ENCODE results near the gene ASB13.
"Not testable (repeated sequence)": the region's sequence is repeated elsewhere in the genome, so short reads cannot be mapped to it uniquely, and the experiment has no call there.

ASB13 gene

DNA sequence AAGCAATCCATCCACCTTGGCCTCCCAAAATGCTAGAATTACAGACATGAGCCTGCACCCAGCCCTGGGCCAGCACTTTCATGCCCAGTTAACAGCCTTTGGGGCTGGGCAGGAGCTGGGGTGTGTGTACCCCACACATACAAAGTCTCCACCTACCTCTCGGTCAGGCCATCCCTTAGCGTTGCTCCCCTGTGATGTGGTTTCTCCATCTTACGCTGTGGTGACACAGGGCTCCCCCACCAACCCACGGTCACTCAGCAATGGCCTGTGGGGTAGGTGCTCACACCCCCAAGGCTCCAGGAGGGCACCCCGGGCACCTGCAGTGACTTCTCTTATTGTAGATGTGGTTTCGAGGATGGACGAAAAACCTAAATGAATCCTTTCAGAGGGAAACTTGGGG lies 58.8 kb downstream of the ASB13 start:
- no peak for DNase-seq (ENCODE audit: low read depth in 2 of 2)

DNA sequence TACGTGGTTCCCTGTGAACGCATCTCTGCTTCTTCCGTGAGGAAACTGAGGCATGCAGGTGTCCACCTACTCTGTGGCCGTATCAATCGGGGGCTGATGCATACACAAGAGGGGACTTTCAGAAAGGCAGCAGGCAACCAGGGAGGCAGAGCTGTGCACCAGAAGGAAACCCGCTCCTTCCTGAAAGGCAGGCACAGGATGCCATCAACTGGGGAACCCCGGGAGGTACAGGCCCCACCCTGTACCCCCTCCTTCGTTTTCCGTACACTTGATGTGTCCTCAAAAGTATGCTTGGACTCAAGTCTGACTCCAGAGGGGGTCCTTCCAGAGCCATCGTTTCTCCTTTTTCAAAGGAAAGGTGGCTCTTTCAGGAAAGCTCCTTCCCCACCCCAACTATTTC lies 59.5 kb downstream of the ASB13 start:
- no peak for DNase-seq (ENCODE audit: low read depth in 2 of 2)

DNA sequence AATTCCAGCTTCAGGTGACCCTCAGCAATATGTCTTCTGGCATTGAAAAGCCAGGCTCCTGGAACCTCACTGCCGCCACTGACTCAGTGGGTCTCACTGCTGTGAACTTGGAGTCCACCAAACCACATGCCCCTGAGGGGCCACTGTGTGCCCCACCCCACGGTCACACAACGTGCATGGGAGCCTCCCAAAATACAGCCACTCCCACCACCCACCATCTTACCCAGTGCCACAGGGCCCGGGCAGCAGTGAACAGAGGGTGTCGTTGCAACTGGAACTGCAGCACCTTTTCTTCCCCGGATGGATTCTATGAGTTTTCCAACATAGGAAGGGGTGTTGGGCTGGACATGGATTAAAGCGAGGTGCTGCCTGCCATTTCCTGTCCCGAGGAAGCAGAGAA lies 60.1 kb downstream of the ASB13 start:
- DNase-seq (ENCODE audit: low read depth in 2 of 2) = no peak

DNA sequence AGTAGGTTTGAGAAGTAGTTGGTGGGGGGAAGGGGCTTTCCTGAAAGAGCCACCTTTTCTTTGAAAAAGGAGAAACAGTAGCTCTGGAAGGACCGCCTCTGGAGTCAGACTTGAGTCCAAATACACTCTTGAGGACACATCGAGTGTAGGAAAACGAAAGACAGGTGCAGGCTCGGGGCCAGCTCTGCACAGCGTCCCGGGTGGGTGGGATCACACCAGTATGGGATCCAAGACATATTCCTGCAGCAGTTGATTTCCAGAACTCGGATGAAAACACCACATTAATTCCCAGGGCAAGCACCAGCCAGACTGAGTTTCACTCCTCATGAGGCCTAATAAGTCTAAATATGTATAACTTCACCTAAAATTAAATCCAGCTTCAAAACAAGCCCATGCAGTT lies 61.4 kb downstream of the ASB13 start:
- no peak for DNase-seq (ENCODE audit: low read depth in 2 of 2)

DNA sequence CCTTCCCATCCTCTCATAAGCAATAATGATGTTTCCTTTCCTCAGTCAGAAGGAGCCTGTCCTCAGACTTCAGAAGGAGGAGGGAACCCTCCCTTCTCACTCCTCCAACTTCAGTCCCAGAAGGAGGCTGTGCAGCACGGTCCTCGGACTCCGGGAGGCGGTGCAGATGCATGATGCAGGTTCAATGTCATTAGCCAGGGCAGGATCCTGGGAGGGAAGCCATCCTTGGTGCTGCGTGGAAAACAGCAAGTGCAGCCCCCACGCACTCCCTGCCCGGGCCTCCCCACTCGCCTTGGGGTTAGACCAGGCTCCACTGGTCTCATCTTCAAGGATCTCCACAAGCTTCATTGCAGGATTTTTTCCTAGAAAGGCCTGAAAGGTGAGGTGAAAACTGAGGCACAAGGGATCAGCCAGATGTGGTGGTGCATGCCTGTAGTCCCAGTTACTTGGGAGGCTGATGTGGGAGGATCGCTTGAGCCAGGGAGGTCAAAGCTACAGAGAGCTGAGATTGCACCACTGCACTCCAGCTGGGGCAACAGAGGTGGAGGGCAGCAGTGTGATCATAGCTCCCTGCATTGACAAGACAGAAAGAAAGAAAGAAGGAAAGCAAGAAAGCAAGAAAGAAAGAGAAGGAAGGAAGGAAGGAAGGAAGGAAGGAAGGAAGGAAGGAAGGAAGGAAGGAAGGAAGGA lies 62.0 kb downstream of the ASB13 start:
- no peak for DNase-seq (ENCODE audit: low read depth in 2 of 2)

DNA sequence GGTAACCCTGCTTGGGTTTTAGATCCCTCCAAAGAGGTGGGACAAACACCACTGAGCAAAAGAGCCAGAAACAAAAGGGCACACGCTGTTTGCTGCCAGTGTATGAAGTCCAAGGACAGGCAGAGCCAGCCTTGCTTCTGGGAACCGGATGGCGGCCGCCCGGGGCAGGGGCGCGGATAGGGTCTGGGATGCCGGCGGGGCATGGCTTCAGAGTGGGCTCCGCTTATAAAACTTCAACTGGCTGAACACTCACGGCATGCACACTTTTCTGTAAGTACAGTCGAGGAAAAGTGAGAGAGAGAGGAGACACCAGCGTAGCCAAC lies 62.6 kb downstream of the ASB13 start:
- no peak for DNase-seq (ENCODE audit: low read depth in 2 of 2)

DNA sequence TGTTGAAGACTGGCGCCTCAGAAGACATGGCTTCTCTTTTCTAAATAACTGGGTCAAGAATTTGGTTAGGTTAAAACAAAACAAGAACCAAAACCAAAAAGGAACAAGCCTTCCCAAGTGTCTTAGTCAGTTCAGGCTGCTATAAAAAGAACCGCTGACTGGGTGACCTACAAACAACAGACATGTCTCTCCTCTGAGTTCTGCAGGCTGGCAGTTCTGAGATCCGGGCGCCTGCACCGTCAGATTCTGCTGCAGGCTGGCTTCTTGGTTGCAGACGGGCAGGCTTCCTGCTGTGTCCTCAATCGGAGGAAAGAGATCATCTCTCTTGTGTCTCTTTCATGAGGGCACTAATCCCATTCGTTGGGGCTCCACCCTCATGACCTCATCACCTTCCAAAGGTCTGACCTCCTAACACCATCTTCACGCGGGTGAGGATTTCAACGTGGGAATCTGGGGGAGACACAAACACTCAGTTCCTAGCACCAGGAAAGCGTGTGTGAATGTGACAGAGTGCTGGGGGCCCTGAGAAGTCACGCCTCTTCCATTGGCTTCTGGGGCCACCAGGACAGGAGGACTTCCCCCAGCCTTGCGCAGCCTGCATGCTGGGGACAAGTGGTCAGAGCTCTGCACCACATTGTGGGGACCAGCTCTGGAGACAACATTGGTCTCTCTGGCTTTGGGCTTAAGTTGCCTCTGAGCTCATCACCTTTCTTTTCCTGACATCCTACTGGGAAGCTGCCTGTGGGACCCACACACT lies 63.1 kb downstream of the ASB13 start:
- no peak for DNase-seq (ENCODE audit: low read depth in 2 of 2)

DNA sequence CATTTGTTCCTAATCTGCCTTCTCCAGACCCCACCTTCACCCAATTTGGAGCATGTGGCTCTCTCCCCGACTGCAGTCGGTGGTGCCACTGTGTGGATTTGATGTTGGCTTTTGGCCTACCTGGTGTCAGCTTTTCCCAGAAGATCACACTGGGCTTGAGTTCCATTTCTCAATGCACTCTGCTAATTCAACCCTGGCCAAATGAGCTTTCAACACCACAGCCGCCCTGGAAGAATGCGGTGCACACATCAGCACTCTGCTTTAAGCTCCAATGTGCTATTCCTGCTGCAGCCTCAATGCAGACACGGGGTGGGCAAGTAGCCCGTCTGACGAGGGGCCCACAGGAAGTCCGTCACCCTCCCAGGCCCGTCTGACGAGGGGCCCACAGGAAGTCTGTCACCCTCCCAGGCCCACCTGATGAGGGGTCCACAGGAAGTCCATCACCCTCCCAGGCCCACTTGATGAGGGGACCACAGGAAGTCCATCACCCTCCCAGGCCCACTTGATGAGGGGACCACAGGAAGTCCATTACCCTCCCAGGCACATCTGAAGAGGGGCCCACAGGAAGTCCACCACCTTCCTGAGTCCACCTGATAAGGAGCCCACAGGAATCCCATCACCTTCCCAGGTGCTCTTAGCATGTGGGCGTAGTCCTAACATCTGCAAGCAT lies 64.4 kb downstream of the ASB13 start:
- no peak for DNase-seq (ENCODE audit: low read depth in 2 of 2)

DNA sequence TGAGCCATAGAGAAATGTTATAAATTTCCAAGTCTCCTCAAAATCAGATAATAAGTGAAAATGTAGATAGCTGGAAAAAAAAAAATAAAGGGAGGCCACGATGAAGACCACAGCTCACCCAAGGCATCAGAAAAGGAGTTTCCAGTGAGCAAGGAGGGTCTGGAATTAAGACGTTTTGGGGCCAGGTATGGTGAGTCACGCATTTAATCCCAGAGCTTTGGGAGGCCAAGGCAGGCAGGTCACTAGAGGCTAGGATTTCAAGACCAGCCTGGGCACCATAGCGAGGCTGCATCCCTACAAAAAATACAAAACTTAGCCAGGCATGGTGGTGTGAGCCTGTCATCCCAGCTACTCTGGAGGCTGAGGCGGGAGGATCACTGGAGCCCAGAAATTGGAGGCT lies 65.5 kb downstream of the ASB13 start:
- no peak for DNase-seq (ENCODE audit: low read depth in 2 of 2)

DNA sequence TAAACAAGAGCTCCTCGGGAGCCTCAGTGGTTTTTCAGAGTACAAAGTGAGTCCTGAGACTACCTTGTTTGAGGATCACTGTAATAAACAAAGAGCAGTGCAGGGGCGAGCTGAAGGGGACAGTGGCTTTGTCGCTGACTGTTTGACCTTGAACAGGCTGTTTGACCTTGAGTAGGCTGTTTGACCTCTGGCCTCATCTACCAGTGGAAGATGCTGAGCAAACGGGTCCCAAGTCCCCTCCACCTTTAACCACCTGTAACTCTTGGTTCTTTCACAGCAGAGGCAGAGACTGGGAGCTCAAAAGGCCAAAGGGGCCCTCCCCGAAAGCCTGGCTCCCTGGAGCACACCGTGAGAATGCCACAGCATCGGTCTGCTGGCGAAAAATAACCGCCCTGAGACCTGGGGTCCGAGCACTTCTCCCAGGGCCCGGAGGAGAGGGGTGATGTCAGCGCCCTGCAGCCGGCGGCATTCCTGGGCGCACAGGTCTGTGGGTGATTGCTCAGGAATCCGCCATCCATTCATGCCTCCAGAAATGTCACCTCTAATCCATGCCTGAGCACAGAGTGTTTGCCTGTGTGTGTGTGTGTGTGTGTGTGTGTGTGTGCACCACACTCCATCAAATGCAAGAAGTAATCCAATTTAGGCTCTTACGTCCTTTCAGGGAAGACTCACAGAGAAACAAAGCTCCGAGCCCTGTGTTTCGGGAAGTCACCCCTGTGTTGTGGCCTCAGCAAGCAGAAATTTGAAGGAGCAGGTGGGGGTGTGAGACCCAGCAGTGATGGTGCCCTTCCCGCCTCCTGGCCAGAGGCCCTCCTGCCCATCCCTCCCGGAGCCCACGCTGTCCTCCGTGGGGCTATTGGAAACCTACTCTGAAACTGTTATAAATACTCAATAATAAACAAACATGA lies 66.5 kb downstream of the ASB13 start:
- no peak for DNase-seq (ENCODE audit: low read depth in 2 of 2)

DNA sequence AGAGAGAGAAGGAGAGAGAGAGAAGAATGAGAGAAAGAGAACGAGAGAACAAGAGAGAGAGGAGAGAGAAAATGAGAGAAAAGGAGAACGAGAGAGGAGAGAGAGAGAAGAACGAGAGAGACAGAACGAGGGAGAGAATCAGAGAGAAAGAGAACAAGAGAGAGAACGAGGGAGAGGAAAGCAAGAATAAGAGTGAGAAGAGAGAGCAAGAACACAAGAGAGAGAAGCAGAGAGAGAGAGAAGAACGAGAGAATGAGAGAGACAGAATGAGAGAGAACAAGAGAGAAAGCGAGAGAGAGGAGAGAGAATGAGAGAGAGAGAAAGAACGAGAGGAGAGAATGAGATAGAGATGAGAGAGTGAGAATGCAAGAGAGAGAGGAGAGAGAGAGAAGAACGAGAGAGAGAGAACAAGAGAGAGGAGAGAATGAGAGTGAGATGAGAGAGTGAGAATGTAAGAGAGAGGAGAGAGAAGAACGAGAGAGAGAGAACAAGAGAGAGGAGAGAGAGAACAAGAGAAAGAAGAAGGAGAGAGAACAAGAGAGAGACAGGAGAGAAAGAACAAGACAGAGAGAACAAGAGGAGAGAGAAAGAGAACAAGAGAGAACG lies 68.2 kb downstream of the ASB13 start:
- DNase-seq (ENCODE audit: low read depth in 2 of 2) = no peak

DNA sequence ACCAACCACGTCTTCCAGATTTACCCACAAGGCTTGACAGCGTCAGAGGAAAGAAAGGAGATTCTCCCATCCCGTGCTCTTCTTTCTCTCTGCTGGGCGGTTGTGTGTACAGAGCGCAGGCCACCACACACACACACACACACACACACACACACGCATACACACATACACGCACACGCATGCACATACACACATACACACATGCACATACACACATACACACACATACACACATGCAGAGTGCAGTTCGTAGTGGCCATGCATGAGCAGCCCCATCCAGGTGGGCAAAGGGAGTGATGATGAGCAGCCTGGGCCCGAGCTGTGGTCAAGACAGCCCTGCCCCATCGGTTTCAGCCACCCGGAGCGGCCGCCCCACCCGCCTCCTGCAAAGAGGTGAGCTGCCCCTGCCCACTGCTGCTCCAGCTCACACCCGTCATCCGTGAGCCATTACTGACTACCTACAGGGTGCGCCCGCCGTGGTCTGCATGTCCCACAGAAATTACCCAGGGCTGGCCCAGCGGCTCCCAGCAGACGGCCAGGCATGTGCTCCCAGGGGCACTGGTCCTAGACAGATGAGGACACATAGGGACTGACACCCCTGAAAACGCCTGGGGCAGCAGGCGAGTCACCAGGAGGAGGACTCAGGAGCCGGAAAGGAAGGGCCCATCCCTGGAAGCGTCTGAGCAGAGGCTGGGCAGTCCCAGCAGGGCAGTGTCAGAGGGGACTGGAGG lies 69.6 kb downstream of the ASB13 start:
- DNase-seq (ENCODE audit: low read depth in 2 of 2) = no peak

DNA sequence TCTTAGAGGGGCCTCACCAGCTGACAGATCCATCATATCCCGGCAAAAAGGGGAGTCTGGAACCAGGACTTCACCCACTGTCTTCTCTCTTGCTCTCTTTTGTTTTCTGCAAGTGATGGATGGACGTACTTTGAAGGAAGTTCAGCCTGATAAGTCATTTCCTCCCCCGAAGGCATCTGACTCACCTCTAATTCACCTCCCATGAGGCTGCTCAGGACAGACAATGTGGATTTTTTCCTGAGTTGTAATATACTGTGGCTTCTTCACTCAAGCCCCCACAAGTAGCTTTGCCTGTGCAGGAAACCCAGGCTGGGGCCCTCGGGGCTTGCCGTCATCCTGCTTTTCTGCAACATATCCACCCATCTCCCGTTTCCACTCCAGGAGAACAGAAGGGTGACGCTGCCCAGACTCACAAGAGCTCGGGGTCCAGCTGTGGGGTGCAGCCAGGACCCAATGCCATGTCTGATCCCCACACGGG lies 70.4 kb downstream of the ASB13 start:
- no peak for DNase-seq (ENCODE audit: low read depth in 2 of 2)

DNA sequence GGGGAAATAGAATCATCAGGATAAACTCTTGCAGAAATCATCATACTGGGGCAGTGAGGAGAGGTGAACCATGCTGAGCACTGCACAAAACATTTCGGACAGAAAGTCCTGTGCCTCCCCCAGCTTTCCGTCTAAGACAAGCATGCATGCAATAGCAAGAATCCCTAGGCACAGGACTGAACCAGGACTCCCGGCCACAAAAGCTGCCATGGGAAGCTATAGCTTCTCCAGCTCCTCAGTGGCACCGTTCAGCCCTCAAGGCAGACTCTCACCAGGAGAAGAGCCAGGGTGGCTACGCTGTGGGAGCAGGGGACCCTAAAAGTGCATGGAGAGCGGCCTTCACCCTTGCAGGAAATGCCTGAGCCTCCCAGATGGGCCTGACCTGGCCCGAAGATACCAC lies 70.8 kb downstream of the ASB13 start:
- DNase-seq (ENCODE audit: low read depth in 2 of 2) = no peak

DNA sequence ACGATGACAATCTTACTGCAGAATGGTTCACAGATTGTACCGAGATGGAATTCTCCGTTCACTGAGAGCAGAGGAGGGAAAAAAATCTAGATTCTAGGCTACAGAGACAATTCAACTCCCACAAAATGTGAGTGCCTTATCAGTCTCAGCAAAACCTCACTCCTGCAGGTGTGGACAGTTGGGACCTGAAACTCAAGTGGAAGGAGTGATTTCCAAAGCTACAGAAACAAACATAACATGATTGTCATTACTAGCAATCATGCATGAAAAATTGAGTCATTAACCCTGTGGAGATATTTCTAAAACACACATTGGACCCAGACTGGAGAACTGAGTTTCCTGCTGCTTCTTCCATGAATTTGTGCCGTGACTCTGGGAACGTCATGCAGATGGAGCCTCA lies 71.3 kb downstream of the ASB13 start:
- no peak for DNase-seq (ENCODE audit: low read depth in 2 of 2)

DNA sequence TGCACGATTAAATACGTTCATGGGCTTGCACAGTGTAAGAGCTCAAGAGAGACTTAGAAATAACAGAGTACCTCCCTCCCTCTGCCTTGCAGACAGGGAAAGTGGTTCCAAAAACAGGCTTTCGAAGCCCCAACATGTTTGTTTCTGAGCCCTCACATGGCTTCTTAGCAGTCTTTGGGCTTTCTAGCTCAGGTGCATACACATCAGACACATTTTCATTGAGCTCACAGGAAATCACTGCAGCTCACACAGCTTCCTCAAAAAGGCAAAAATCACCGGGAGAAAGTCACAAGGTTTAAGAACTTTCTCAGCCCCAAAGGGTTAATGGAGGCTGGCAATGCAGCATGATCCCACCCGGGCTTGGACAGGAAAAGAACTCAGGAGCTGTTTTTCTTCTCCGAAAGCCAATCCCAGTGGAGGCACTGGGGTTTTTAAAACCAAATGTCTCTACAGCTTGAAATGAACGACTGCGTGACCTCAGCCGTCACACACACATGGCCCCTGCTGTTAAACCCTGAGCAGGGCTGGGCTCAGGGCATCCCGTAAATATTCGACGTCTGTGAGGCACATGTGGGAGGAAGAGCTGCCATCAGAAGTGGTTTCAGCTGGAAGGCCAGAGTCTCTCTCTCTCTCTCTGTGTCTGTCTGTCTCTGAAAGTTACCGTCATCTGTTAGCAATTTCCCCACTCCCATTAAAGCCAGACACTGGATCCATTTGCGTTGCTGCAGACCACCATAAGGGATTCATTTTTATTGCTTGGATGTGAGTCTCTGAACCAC lies 71.9 kb downstream of the ASB13 start:
- DNase-seq (ENCODE audit: low read depth in 2 of 2) = no peak

DNA sequence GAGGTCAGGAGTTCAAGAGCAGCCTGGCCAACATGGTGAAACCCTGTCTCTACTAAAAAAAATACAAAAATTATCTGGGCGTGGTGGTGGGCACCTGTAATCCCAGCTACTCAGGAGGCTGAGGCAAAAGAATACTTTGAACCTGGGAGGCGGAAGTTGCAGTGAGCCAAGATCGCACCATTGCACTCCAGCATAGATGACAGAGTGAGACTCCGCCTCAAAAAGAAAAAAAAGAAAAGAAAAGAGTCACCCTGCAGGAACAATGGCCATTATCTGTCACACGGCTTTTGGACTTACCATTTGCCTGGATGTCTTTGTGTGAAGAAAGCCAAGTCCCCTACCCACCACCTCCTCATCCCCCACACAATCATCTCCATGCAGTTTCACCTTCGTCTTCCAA lies 73.0 kb downstream of the ASB13 start:
- not testable (repeated sequence) for DNase-seq (ENCODE audit: low read depth in 2 of 2)

DNA sequence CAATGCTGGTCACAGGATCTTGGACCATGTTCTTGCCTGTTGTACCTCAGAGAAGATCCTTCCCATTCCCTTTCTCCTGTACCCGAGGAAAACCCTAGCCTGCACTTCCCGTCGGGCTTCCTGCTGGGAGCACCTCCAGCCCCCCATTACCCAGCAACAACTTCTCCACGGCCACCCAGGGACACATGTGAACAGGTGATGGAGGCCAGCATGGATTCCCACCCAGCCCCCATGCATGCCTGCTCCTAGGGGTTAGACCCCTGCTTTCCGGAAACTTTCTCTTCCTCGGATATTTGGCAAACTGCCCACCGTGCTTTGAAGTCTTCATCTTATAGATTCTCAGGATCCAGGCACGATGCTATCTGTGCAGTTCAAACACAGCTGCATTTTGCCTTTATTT lies 74.3 kb downstream of the ASB13 start:
- DNase-seq (ENCODE audit: low read depth in 2 of 2) = no peak

DNA sequence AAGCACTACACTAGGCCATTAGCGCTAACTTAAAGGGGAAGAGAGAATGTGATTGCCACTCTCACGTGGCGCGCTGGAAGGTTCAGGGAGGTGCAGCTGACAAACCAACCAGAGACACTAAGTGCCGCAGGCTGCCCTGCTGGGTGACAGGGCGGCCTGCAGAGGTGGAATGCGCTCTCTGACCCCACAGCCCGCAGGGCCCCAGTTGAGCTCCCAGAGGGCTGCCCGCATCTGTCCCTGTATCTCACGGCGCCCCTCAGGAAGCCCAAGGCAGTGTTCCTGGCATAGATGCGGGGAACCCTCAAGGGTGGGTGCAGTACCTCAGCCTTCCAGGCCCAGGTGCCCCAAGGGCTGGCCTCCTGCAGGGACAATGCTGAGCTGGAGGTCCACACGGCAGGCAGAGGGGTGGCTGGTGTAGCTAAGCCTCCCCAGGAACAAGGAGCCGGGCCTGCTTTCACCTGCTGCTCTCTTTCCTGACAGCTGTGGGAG lies 75.0 kb downstream of the ASB13 start:
- no peak for DNase-seq (ENCODE audit: low read depth in 2 of 2)

DNA sequence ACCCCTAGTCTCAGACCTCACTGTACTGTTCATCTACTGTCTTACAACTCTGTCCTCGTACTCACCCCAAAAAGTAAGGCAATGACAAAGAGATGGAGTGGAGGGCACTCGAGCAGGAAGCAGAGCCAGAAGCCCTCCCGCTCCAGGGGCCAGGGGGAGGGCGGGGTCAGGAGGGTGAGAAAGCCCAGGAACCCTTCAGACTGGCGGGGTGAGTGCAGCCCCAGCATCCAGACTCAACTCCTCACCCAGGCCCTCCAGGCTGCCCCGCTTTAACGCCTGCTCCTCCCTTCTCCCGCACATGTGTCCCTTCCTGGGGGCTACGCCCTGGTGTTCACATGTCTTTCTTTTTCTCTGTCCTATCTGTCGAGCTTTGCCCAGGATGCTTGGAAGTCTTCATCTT lies 75.6 kb downstream of the ASB13 start:
- no peak for DNase-seq (ENCODE audit: low read depth in 2 of 2)

All from stimulated activated CD8-positive, alpha-beta memory T cell treated with anti-CD3 and anti-CD28 coated beads, Interleukin-7, amount 100 ng/mL, for 4 hours (primary cell).